Heart right ventricle (tissue), 16 donors: Measurements from ENCODE around the gene ZDHHC21. TPM values are rescaled to one million over a fixed set of nuclear protein-coding genes. Genes with fewer than 3 reads are reported as not detected.

Source experiments
- ATAC-seq, 8 donors: fragments of 200-7000 bp; cut with Tn5 transposase; one replicate each; pipeline ENCODE4 v1.9.1; 2020; ENCODE audit warnings: mild to moderate bottlenecking in 8 of 8, moderate library complexity in 8 of 8, moderate number of reproducible peaks in 1 of 8
- DNase-seq, 2 donors: peaks; one replicate each; pipeline ENCODE4 v3.0.0-alpha.2; 2020
- H3K27ac ChIP-seq, 10 donors: fragments of 200-600 bp; sonication (generic) in 2 of 10; one replicate each; pipeline versions ENCODE4 v1.5.0 to v1.8.0; 2020 to 2022; ENCODE audit warnings: mild to moderate bottlenecking in 3 of 10
- H3K27me3 ChIP-seq, 7 donors: fragments of 200-600 bp; one replicate each; pipeline ENCODE4 v1.8.0; 2021 to 2022; ENCODE audit warnings: mild to moderate bottlenecking in 2 of 7
- H3K36me3 ChIP-seq, 9 donors: fragments of 200-600 bp; sonication (generic) in 1 of 9; one replicate each; pipeline versions ENCODE4 v1.5.0 to v1.8.0; 2020 to 2022; ENCODE audit warnings: mild to moderate bottlenecking in 2 of 9
- H3K4me1 ChIP-seq, 9 donors: fragments of 200-600 bp; sonication (generic) in 1 of 9; one replicate each; pipeline versions ENCODE4 v1.5.0 to v1.8.0; 2020 to 2022; ENCODE audit warnings: mild to moderate bottlenecking in 4 of 9
- H3K4me3 ChIP-seq, 10 donors: fragments of 200-600 bp; sonication (generic) in 2 of 10; one replicate each; pipeline versions ENCODE4 v1.5.0 to v1.8.0; 2020 to 2022; ENCODE audit warnings: mild to moderate bottlenecking in 7 of 10, moderate library complexity in 2 of 10
- H3K9me3 ChIP-seq, 11 donors: fragments of 200-600 bp in 10 of 11; sonication (generic) in 2 of 11; one replicate each; pipeline versions ENCODE4 v1.5.0 to v1.8.0; 2013 to 2022; ENCODE audit warnings: mild to moderate bottlenecking in 2 of 11, control low read depth in 1 of 11, moderate library complexity in 1 of 11
- CTCF ChIP-seq, 9 donors: fragments of 200-600 bp; sonication (generic) in 2 of 9; IDR thresholded peaks; one replicate each; pipeline versions ENCODE4 v1.5.0 to v1.8.0; 2021 to 2022; ENCODE audit warnings: antibody characterized with exemption in 9 of 9, mild to moderate bottlenecking in 5 of 9, moderate library complexity in 1 of 9
- WGBS, 2 donors: extraction: QIAGEN DNeasy Blood & Tissue Kit; methylation state at CpG; one replicate each; pipeline ENCODE4 v1.1.7; 2013; ENCODE audit warnings: inconsistent platforms in 1 of 2; 5-methylcytosine and 5-hydroxymethylcytosine counted together
- intact Hi-C, 10 donors: fragments of 100-400 bp; cut with DNase I; formaldehyde crosslinking; loops; one replicate each; pipeline versions ENCODE4 v1.11.1 to v1.14.2; 2022
- long read RNA-seq, 3 donors: library from polyadenylated mRNA; unstranded; transcript quantifications; one replicate each; pipeline ENCODE4 v2.0.0, GENCODE V29; 2020 to 2021
- polyA plus RNA-seq, 2 donors: library from polyadenylated mRNA; stranded (reverse); fragments of 200-250 nt; gene quantifications; one replicate each; pipeline ENCODE4 v1.2.3, GENCODE V29; 2013
- total RNA-seq, 10 donors: library from RNA; stranded (reverse); fragmentation: NEBNext Ultra II Directional in 3 of 10; extraction: Animal tissue kit (Norgen Biotek cat#: 25700) in 3 of 10; gene quantifications; one replicate each; pipeline versions ENCODE4 v1.2.1 to v1.2.4, GENCODE V29; 2021 to 2023
- donor health status: Arrhythmogenic right ventricular cardiomyopathy.
- donor health status: ischemic (EF 13 %, LVEDD 7.1; RV severe dilation, severe dysfunction).
- donor health status: healthy with polysubstance abuse.
- donor health status: DM: no; HTN: yes; CAD: no.
- donor health status: DM: no; HTN: no; CAD: no.
- donor health status: ischemic (EF 25% LVEDD 6.9; RV normal size, moderate dysfunction).
- donor health status: ischemic (EF 25% LVEDD 5.7; RV mildly dilated, moderate dysfunction).
- donor health status: healthy.
- donor health status: DM: yes; HTN: yes; CAD: no.
- donor health status: Ischemic cardiomyopathy.
- donor health status: ischemic (EF 35%, LVEDD 5.7; RV mildly dilated, moderate dysfunction).
- donor health status: nonischemic (EF 11% LVEDD 7.7; RV severe dilation, severe dysfunction).
- donor health status: DM: yes; HTN: yes; CAD: no.
- donor health status: PGD.
- donor health status: ischemic (EF 29% LVEDD 5.4; RV normal size, mild dysfunction).
- donor health status: nonischemic (EF 23%, LVEDD 6.1; RV moderate dilation, normal function).

Gene ZDHHC21
- total RNA-seq (1 to 10 TPM; 5.9 to 8.4 (median 7.2) TPM), polyA plus RNA-seq (1 to 10 TPM; 1.9 to 7.5 TPM)
- long read RNA-seq, donor 1, full-length matches to known transcripts, result 1 of 7 reads
- long read RNA-seq, donor 1, partial matches to known transcripts, result 0 of 7 reads
- long read RNA-seq, donor 1, other reads (novel, unspliced or antisense), result 6 of 7 reads
- long read RNA-seq, donor 2, full-length matches to known transcripts, result 7 of 28 reads
- long read RNA-seq, donor 2, partial matches to known transcripts, result 2 of 28 reads
- long read RNA-seq, donor 2, other reads (novel, unspliced or antisense), result 19 of 28 reads
- long read RNA-seq, donor 3, full-length matches to known transcripts, result 3 of 17 reads
- long read RNA-seq, donor 3, partial matches to known transcripts, result 0 of 17 reads
- long read RNA-seq, donor 3, other reads (novel, unspliced or antisense), result 14 of 17 reads

- H3K27me3 ChIP-seq, result peaks cover 0 to 4% (median 0%) of the 10 kb centered on the region in 7 donors
- peak within 1 kb of the TSS; percentile 75 to 86 (median 81) for H3K4me3 ChIP-seq
- ATAC-seq, result peak; percentile 95 to 99 (median 97)
- TF ChIP-seq CTCF (IDR thresholded peaks at IDR 0.05), result no peak
- H3K4me1 ChIP-seq, result peaks cover 0 to 25% (median 15%) of the 10 kb centered on the region in 9 donors
- peak within 1 kb of the TSS; percentile 10 to 76 (median 62) for H3K27ac ChIP-seq
- WGBS, 2 donors, result 2 to 3% methylated on average over 36 to 50 of the region's 50 CpGs
- no peaks in the 10 kb centered on the region for H3K9me3 ChIP-seq
- peak; percentile 75 to 82 for DNase-seq
- H3K36me3 ChIP-seq, result peaks cover 0 to 20% (median 2%) of the 10 kb centered on the region in 9 donors
- intact Hi-C loops, result no loop called here
These were observed at the start of gene ZDHHC21 for GRCh38 chr9:14693251-14693861. ZDHHC21 (minus strand) TSS chr9:14693432; CDS start chr9:14674340, 19,092 bp downstream.

GRCh38 chr9:14741369-14741768 lies 48.1 kb upstream of the ZDHHC21 start:
- Histone ChIP-seq H3K4me3 (no peak overlapping the region), H3K36me3 (peaks cover 0 to 13% (median 0%) of the 10 kb centered on the region in 9 donors), H3K27me3 (no peaks in the 10 kb centered on the region), H3K9me3 (no peaks in the 10 kb centered on the region), H3K27ac (no peak overlapping the region), H3K4me1 (no peaks in the 10 kb centered on the region)
- WGBS, 2 donors, result 89 to 94% methylated on average over 3 of the region's 3 CpGs
- intact Hi-C loops, result no loop called here
- no peak for ATAC-seq
- DNase-seq, result no peak
- TF ChIP-seq CTCF (IDR thresholded peaks at IDR 0.05), result no peak

- H3K4me1 ChIP-seq, result no peaks in the 10 kb centered on the region
- no peak overlapping the region for H3K27ac ChIP-seq
- no peaks in the 10 kb centered on the region for H3K9me3 ChIP-seq
- intact Hi-C loops, result no loop called here
- no peak for TF ChIP-seq CTCF (IDR thresholded peaks at IDR 0.05)
- ATAC-seq, result no peak
- H3K27me3 ChIP-seq, result no peaks in the 10 kb centered on the region
- no peak overlapping the region for H3K4me3 ChIP-seq
- WGBS, 2 donors, result 94 to 95% methylated on average over 5 of the region's 5 CpGs
- peaks cover 0 to 5% (median 0%) of the 10 kb centered on the region in 9 donors for H3K36me3 ChIP-seq
- no peak for DNase-seq
These were observed 39.9 kb upstream of the ZDHHC21 start for GRCh38 chr9:14733133-14733532.

GRCh38 chr9:14731294-14731981 lies 38.2 kb upstream of the ZDHHC21 start:
- Histone ChIP-seq H3K27ac (no peak overlapping the region), H3K4me3 (no peak overlapping the region), H3K27me3 (no peaks in the 10 kb centered on the region), H3K9me3 (no peaks in the 10 kb centered on the region), H3K36me3 (peaks cover 0 to 4% (median 0%) of the 10 kb centered on the region in 9 donors), H3K4me1 (no peaks in the 10 kb centered on the region)
- 97 to 98% methylated on average over 1 of the region's 1 CpG for WGBS, 2 donors
- DNase-seq (no peak), ATAC-seq (no peak)
- intact Hi-C loops, result no loop called here
- TF ChIP-seq CTCF (IDR thresholded peaks at IDR 0.05), result no peak
